ENCODE results near the gene EED.

DNA sequence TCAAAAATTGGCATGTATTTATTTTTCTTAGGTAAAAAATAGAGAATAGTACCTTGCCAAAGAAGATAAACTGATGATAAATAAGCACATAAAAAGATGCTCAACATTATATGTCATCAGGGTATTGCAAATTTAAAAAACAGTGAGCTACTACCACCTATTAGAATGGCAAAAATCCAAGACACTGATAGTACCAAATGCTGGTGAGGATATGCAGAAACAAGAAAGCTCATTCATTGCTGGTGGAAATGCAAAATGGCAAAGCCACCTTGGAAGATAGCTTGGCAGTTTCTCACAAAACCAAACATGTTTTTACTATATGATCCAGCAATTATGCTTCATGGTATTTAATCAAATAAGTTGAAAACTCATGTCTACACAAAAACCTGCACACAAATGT lies 46.4 kb upstream of the EED start:
- TF ChIP-seq, protein P1, sequence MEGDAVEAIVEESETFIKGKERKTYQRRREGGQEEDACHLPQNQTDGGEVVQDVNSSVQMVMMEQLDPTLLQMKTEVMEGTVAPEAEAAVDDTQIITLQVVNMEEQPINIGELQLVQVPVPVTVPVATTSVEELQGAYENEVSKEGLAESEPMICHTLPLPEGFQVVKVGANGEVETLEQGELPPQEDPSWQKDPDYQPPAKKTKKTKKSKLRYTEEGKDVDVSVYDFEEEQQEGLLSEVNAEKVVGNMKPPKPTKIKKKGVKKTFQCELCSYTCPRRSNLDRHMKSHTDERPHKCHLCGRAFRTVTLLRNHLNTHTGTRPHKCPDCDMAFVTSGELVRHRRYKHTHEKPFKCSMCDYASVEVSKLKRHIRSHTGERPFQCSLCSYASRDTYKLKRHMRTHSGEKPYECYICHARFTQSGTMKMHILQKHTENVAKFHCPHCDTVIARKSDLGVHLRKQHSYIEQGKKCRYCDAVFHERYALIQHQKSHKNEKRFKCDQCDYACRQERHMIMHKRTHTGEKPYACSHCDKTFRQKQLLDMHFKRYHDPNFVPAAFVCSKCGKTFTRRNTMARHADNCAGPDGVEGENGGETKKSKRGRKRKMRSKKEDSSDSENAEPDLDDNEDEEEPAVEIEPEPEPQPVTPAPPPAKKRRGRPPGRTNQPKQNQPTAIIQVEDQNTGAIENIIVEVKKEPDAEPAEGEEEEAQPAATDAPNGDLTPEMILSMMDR (IDR thresholded peaks at IDR 0.05), result no peak
- TF ChIP-seq EP300 (IDR thresholded peaks at IDR 0.05) (no peak), POLR2A (IDR thresholded peaks at IDR 0.05) (no peak)
